HCT116 (cell line): ENCODE results near the gene PLA2G2A. TPM values are rescaled to one million over a fixed set of nuclear protein-coding genes. Genes with fewer than 3 reads are reported as not detected.

Source experiments
- ATAC-seq: fragments of 200-7000 bp; cut with Tn5 transposase; 2 replicates; pipeline ENCODE4 v1.9.1; 2020; ENCODE audit warnings: mild to moderate bottlenecking, moderate library complexity
- BruUV-seq: library from RNA; stranded (reverse); fragments of 400-500 nt; replicated peaks from 2 replicates; lab custom pipeline; 2021; lab: Mats Ljungman, UMichigan
- CTCF ChIA-PET: fragments of 300-600 bp; sonication (Branson Sonifier 250); formaldehyde crosslinking; loops from one replicate; lab custom pipeline; 2021; ENCODE audit warnings: antibody characterized with exemption; lab: Charles Lee
- POLR2A ChIA-PET: fragments of 300-600, 350-600 bp; sonication (Branson Sonifier 250); formaldehyde crosslinking; loops from one replicate; lab custom pipeline; 2021; ENCODE audit warnings: antibody characterized with exemption; lab: Charles Lee
- RAD21 ChIA-PET, 2 experiments: fragments of 300-600 bp; sonication (Branson Sonifier 250); formaldehyde crosslinking; loops; one replicate each; lab custom pipeline; 2023; ENCODE audit warnings: low total read pairs in 2 of 2; ENCODE audit not compliant: uncharacterized antibody in 2 of 2, unreplicated experiment in 2 of 2, low non-redundant PET in 1 of 2; lab: Charles Lee
- DNase-seq: peaks from one replicate; pipeline ENCODE4 v3.0.0-alpha.2; 2010; ENCODE audit warnings: low read depth, low spot score
- H2AFZ ChIP-seq: fragments of 200-600 bp; shearing (Covaris generic), sonication (generic); 2 replicates; pipeline ENCODE4 v1.6.1; 2017; ENCODE audit warnings: low read depth, mixed run types, mixed read lengths, antibody characterized with exemption, low read length; ENCODE audit not compliant: poor library complexity, severe bottlenecking
- H3K27ac ChIP-seq: 2 replicates; pipeline ENCODE4 v1.5.1; 2012; ENCODE audit warnings: low read depth, low read length
- H3K27me3 ChIP-seq: fragments of 200-600 bp; sonication (generic); 2 replicates; pipeline ENCODE4 v1.6.1; 2016; ENCODE audit warnings: mixed run types, low read length, mixed read lengths; ENCODE audit not compliant: insufficient read depth
- H3K36me3 ChIP-seq, 2 experiments: fragments of 200-500 bp in 1 of 2; fragments of 200-600 bp in 1 of 2; sonication (Bioruptor generic) in 1 of 2; sonication (generic) in 1 of 2; 2 replicates each; pipeline versions ENCODE4 v1.5.1 to v1.6.1; 2014 to 2016; ENCODE audit warnings: low read length in 2 of 2, inconsistent platforms in 1 of 2, mixed read lengths in 1 of 2, mixed run types in 1 of 2; ENCODE audit not compliant: insufficient read depth in 2 of 2, control insufficient read depth in 1 of 2
- H3K4me1 ChIP-seq, 2 experiments: fragments of 200-600 bp in 1 of 2; sonication (generic) in 1 of 2; 2 replicates each; pipeline versions ENCODE4 v1.5.1 to v1.6.1; 2012 to 2017; ENCODE audit warnings: low read length in 2 of 2, inconsistent platforms in 1 of 2, mild to moderate bottlenecking in 1 of 2, mixed read lengths in 1 of 2, mixed run types in 1 of 2, moderate library complexity in 1 of 2; ENCODE audit not compliant: insufficient read depth in 2 of 2, control insufficient read depth in 1 of 2
- H3K4me2 ChIP-seq: fragments of 200-600 bp; sonication (generic); 2 replicates; pipeline ENCODE4 v1.6.1; 2017; ENCODE audit warnings: mixed run types, low read length, mixed read lengths
- H3K4me3 ChIP-seq, 2 experiments: fragments of 200-600 bp in 1 of 2; sonication (generic) in 1 of 2; replicated peaks in 1 of 2; 2 replicates each; pipeline ENCODE4 v1.5.1; 2011 to 2016; ENCODE audit warnings: low read length in 2 of 2, control low read depth in 1 of 2, low read depth in 1 of 2, mild to moderate bottlenecking in 1 of 2, mixed read lengths in 1 of 2, mixed run types in 1 of 2
- H3K79me2 ChIP-seq: fragments of 200-600 bp; sonication (generic); 2 replicates; pipeline ENCODE4 v1.6.1; 2017; ENCODE audit warnings: mild to moderate bottlenecking, mixed run types, low read length, moderate library complexity, mixed read lengths; ENCODE audit not compliant: insufficient read depth
- H3K9ac ChIP-seq: fragments of 200-600 bp; sonication (generic); 2 replicates; pipeline ENCODE4 v1.6.1; 2016; ENCODE audit warnings: low read length, mixed read lengths
- H3K9me2 ChIP-seq: fragments of 200-600 bp; sonication (generic), shearing (Covaris generic); 2 replicates; pipeline ENCODE4 v1.6.1; 2017; ENCODE audit warnings: mixed run types, mild to moderate bottlenecking, moderate library complexity; ENCODE audit not compliant: insufficient read depth
- H3K9me3 ChIP-seq, 2 experiments: fragments of 200-500 bp in 1 of 2; fragments of 200-600 bp in 1 of 2; sonication (Bioruptor generic) in 1 of 2; sonication (generic) in 1 of 2; 2 replicates each; pipeline ENCODE4 v1.6.1; 2014 to 2017; ENCODE audit warnings: low read length in 2 of 2, mixed read lengths in 2 of 2, inconsistent platforms in 1 of 2, low read depth in 1 of 2, mild to moderate bottlenecking in 1 of 2, mixed run types in 1 of 2, moderate library complexity in 1 of 2; ENCODE audit not compliant: control insufficient read depth in 1 of 2, insufficient read depth in 1 of 2
- H4K20me1 ChIP-seq: fragments of 200-600 bp; sonication (generic), shearing (Covaris generic); 2 replicates; pipeline ENCODE4 v1.6.1; 2017; ENCODE audit warnings: mixed run types, mild to moderate bottlenecking, moderate library complexity; ENCODE audit not compliant: insufficient read depth
- ATF3 ChIP-seq: IDR thresholded peaks from 2 replicates; pipeline ENCODE4 v1.6.1; 2012
- CBX3 ChIP-seq: IDR thresholded peaks from 2 replicates; pipeline ENCODE4 v1.6.1; 2012; ENCODE audit warnings: low read depth
- CTCF ChIP-seq, 3 experiments: fragments of 200-600 bp in 1 of 3; sonication (generic) in 1 of 3; IDR thresholded peaks in 2 of 3; conservative IDR thresholded peaks in 1 of 3; 2 replicates each; pipeline ENCODE4 v1.5.1; 2012 to 2017; ENCODE audit warnings: low read depth in 2 of 3, low read length in 2 of 3, antibody characterized with exemption in 1 of 3, borderline replicate concordance in 1 of 3, control low read depth in 1 of 3, mild to moderate bottlenecking in 1 of 3, mixed read lengths in 1 of 3, mixed run types in 1 of 3, moderate library complexity in 1 of 3; ENCODE audit not compliant: insufficient read depth in 1 of 3
- EGR1 ChIP-seq: IDR thresholded peaks from 2 replicates; pipeline ENCODE4 v1.6.1; 2012; ENCODE audit warnings: low read depth
- ELF1 ChIP-seq: IDR thresholded peaks from 2 replicates; pipeline ENCODE4 v1.6.1; 2012; ENCODE audit warnings: low read depth, borderline replicate concordance
- EZH2 ChIP-seq: fragments of 200-600 bp; sonication (generic); IDR thresholded peaks from 2 replicates; pipeline ENCODE4 v1.6.1; 2017; ENCODE audit warnings: antibody characterized with exemption, mixed run types
- FOSL1 ChIP-seq: IDR thresholded peaks from 2 replicates; pipeline ENCODE4 v1.6.1; 2012; ENCODE audit warnings: low read depth
- JUND ChIP-seq: IDR thresholded peaks from 2 replicates; pipeline ENCODE4 v1.6.1; 2012
- POLR2A ChIP-seq: IDR thresholded peaks from 2 replicates; pipeline ENCODE4 v1.7.0; 2011; ENCODE audit warnings: borderline replicate concordance; ENCODE audit not compliant: insufficient read depth, insufficient read length; ENCODE audit errors: extremely low read depth
- POLR2AphosphoS5 ChIP-seq: IDR thresholded peaks from 2 replicates; pipeline ENCODE4 v1.6.1; 2011; ENCODE audit warnings: mild to moderate bottlenecking, low read depth, low read length, moderate library complexity
- SIN3A ChIP-seq: IDR thresholded peaks from 2 replicates; pipeline ENCODE4 v1.6.1; 2012; ENCODE audit warnings: low read depth
- SP1 ChIP-seq: IDR thresholded peaks from 2 replicates; pipeline ENCODE4 v1.6.1; 2012; ENCODE audit warnings: low read depth
- SRF ChIP-seq: IDR thresholded peaks from 2 replicates; pipeline ENCODE4 v1.6.1; 2012; ENCODE audit warnings: low read depth
- TCF7L2 ChIP-seq: IDR thresholded peaks from 2 replicates; pipeline ENCODE4 v1.7.0; 2011; ENCODE audit warnings: borderline replicate concordance, inconsistent platforms; ENCODE audit not compliant: insufficient read depth, insufficient read length; ENCODE audit errors: extremely low read depth
- YY1 ChIP-seq: IDR thresholded peaks from 2 replicates; pipeline ENCODE4 v1.6.1; 2011; ENCODE audit warnings: low read length, low read depth, moderate library complexity, mild to moderate bottlenecking; ENCODE audit not compliant: insufficient replicate concordance; ENCODE audit errors: extremely low read depth
- ZFX ChIP-seq: fragments of 450-650 bp; IDR thresholded peaks from 2 replicates; pipeline ENCODE4 v1.6.1; 2017
- ZNF274 ChIP-seq: fragments of 200-500 bp; sonication (Bioruptor generic); IDR thresholded peaks from 2 replicates; pipeline ENCODE4 v1.6.1; 2014; ENCODE audit warnings: mild to moderate bottlenecking, low read depth, low read length, inconsistent platforms
- intact Hi-C: fragments of 100-400 bp; cut with micrococcal nuclease; formaldehyde crosslinking; loops from 2 replicates; pipeline ENCODE4 v1.10.0; 2022
- total RNA-seq: library from RNA; stranded (reverse); gene quantifications from one replicate; pipeline ENCODE4 v1.2.1, GENCODE V29; 2021; ENCODE audit not compliant: unreplicated experiment
- TF ChIP-seq, protein P1 (sequence below): IDR thresholded peaks from 2 replicates; pipeline ENCODE4 v1.6.1; 2012
- TF ChIP-seq, protein P2 (sequence below): IDR thresholded peaks from 2 replicates; pipeline ENCODE4 v1.6.1; 2012; ENCODE audit warnings: low read depth

Gene PLA2G2A
- total RNA-seq, 1 experiment from 2014 or later: not detected

DNA sequence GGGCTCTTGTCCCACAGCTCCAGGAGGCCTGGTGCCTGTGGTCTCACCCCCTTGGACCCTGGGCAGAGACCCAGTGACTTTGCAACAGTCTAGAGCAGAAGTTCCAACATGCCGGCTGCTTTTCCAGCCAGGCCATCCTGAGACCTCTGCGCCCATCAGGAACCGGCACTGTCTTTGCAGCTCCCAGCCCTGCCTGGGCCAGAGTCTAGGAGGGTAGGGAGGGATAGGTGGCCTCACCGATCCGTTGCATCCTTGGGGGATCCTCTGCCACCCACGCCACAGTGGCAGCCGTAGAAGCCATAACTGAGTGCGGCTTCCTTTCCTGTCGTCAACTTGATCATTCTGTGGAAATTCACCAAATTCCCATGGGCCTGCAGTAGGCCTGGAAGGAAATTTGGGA, 1.3 kb downstream of the PLA2G2A start (continued):
- no peak for TF ChIP-seq EGR1
- TF ChIP-seq, protein P1, sequence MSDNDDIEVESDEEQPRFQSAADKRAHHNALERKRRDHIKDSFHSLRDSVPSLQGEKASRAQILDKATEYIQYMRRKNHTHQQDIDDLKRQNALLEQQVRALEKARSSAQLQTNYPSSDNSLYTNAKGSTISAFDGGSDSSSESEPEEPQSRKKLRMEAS: no peak
- no peak for TF ChIP-seq SIN3A
- TF ChIP-seq CTCF (IDR thresholded peaks at IDR 0.05 in 2 of 3, conservative IDR thresholded peaks at IDR 0.05 in 1 of 3; ENCODE audit: borderline replicate concordance in 1 of 3, insufficient read depth in 1 of 3, low read depth in 2 of 3, low read length in 2 of 3): no peak
- no peak for TF ChIP-seq CBX3
- no peak for TF ChIP-seq ATF3
- no peak for TF ChIP-seq ZNF274
- no peak for TF ChIP-seq POLR2A
- no peak for TF ChIP-seq SRF
- TF ChIP-seq POLR2AphosphoS5: no peak
- TF ChIP-seq YY1: no peak
- TF ChIP-seq FOSL1: no peak
- TF ChIP-seq JUND: no peak
- no peak for TF ChIP-seq ELF1

GRCh38 chr1:19976317-19977003, 3.0 kb downstream of the PLA2G2A start:
- H2AFZ ChIP-seq: no peak overlapping the region
- H4K20me1 ChIP-seq: no peaks in the 10 kb centered on the region
- H3K27ac ChIP-seq: no peak overlapping the region
- no peaks in the 10 kb centered on the region for H3K36me3 ChIP-seq
- POLR2A ChIA-PET: no interaction called here
- no peak overlapping the region for H3K4me3 ChIP-seq
- CTCF ChIA-PET: no interaction called here
- no peak overlapping the region for H3K4me2 ChIP-seq
- H3K4me1 ChIP-seq: 0 out of 4 replicates have a peak, but pooled peaks cover 0 to 3% of the 10 kb centered on the region in 2 experiments
- no peaks in the 10 kb centered on the region for H3K9me2 ChIP-seq
- no peaks in the 10 kb centered on the region for H3K27me3 ChIP-seq
- no peaks in the 10 kb centered on the region for H3K79me2 ChIP-seq
- no peak for DNase-seq
- intact Hi-C loops: no loop called here
- no peaks in the 10 kb centered on the region for H3K9me3 ChIP-seq
- H3K9ac ChIP-seq: no peak overlapping the region
- no TSS peak for BruUV-seq
- RAD21 ChIA-PET: no interaction called here
- no peak for ATAC-seq
- TF ChIP-seq YY1 (no peak), POLR2A (no peak), ZNF274 (no peak), SP1 (no peak), ELF1 (no peak), POLR2AphosphoS5 (no peak), EZH2 (no peak), TCF7L2 (no peak), CBX3 (no peak), ZFX (no peak)
- TF ChIP-seq, protein P2, sequence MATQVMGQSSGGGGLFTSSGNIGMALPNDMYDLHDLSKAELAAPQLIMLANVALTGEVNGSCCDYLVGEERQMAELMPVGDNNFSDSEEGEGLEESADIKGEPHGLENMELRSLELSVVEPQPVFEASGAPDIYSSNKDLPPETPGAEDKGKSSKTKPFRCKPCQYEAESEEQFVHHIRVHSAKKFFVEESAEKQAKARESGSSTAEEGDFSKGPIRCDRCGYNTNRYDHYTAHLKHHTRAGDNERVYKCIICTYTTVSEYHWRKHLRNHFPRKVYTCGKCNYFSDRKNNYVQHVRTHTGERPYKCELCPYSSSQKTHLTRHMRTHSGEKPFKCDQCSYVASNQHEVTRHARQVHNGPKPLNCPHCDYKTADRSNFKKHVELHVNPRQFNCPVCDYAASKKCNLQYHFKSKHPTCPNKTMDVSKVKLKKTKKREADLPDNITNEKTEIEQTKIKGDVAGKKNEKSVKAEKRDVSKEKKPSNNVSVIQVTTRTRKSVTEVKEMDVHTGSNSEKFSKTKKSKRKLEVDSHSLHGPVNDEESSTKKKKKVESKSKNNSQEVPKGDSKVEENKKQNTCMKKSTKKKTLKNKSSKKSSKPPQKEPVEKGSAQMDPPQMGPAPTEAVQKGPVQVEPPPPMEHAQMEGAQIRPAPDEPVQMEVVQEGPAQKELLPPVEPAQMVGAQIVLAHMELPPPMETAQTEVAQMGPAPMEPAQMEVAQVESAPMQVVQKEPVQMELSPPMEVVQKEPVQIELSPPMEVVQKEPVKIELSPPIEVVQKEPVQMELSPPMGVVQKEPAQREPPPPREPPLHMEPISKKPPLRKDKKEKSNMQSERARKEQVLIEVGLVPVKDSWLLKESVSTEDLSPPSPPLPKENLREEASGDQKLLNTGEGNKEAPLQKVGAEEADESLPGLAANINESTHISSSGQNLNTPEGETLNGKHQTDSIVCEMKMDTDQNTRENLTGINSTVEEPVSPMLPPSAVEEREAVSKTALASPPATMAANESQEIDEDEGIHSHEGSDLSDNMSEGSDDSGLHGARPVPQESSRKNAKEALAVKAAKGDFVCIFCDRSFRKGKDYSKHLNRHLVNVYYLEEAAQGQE: no peak
- TF ChIP-seq, protein P1: no peak
